Epithelial cell of esophagus (primary cell): ENCODE results near the gene MYBBP1A.

Experiments used
- DNase-seq: peaks from one replicate; pipeline ENCODE4 v3.0.0; 2010; ENCODE audit warnings: low read depth
- H3K4me3 ChIP-seq: 2 replicates; pipeline ENCODE4 v1.5.1; 2011; ENCODE audit warnings: mild to moderate bottlenecking, low read length, control low read depth
- CTCF ChIP-seq: IDR thresholded peaks from 2 replicates; pipeline ENCODE4 v1.5.1; 2011; ENCODE audit warnings: low read depth, mild to moderate bottlenecking, low read length, control low read depth, inconsistent platforms; ENCODE audit not compliant: insufficient read depth; ENCODE audit errors: missing control alignments

Gene MYBBP1A

GRCh38 chr17:4565209-4566141, 10.3 kb upstream of the MYBBP1A start:
- TF ChIP-seq CTCF, result peak; percentile 92
- DNase-seq, result peak; percentile 85
- no peak overlapping the region for H3K4me3 ChIP-seq

GRCh38 chr17:4562015-4562969, 7.1 kb upstream of the MYBBP1A start:
- H3K4me3 ChIP-seq, result no peak overlapping the region
- no peak for DNase-seq

GRCh38 chr17:4560837-4561256, 5.7 kb upstream of the MYBBP1A start:
- H3K4me3 ChIP-seq, result no peak overlapping the region
- TF ChIP-seq CTCF, result peak; percentile 13
- no peak for DNase-seq

More at GRCh38 chr17:4562015-4562969, 7.1 kb upstream of the MYBBP1A start:
- TF ChIP-seq CTCF, result no peak

GRCh38 chr17:4560421-4560820, 5.2 kb upstream of the MYBBP1A start, which contains the start of gene GGT6:
GGT6 (minus strand) TSS chr17:4560577; CDS start chr17:4560521, 56 bp downstream.
- peak within 1 kb of the TSS; percentile 41 for H3K4me3 ChIP-seq
- peak; percentile 56 for DNase-seq

GRCh38 chr17:4559966-4560365, 4.8 kb upstream of the MYBBP1A start:
- TF ChIP-seq CTCF, result no peak
- DNase-seq, result peak; percentile 41
- peak overlapping the region; percentile 41 for H3K4me3 ChIP-seq

More at GRCh38 chr17:4560421-4560820, 5.2 kb upstream of the MYBBP1A start, which contains the start of gene GGT6:
- TF ChIP-seq CTCF, result no peak

- TF ChIP-seq CTCF, result no peak
- no peak for DNase-seq
- peak overlapping the region; percentile 41 for H3K4me3 ChIP-seq
Observed at GRCh38 chr17:4559139-4559791, 4.1 kb upstream of the MYBBP1A start.
